Measurements from ENCODE around the gene TUBB6. TPM values are rescaled to one million over a fixed set of nuclear protein-coding genes. Genes with fewer than 3 reads are reported as not detected.

The TUBB6 gene
- total and polyA plus RNA-seq, 2 donors (not counting 1 experiment from before 2014, with no cell fraction given): 30.4 to 58.7 TPM

DNA sequence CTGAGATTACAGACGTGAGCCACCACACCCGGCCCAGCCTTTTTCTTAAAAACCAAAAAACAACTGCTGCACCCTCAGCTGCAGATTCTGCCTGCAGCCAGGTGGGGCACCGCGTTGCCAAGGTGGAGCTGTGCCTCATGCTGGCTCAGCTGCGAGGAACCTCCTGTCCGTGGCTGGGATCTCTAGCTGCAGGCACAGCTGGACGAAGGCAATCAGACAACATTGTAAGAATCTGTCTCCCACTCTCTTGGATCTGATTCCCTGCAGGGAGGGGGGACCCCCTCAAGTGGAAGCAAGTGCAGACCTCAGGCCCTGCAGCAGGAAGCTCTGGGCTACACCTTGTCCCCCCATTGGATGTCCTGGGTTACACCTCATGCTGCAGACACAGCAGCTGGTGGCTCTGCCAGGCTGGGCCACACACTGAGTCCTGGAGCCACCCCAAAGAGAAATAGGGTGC lies 29.8 kb upstream of the TUBB6 start:
- peaks cover 0 to 11% (median 4%) of the 10 kb centered on the region in 4 experiments for H3K27me3 ChIP-seq (replicated peaks in 1 of 4; ENCODE audit: control extremely low read depth in 1 of 4, control insufficient read depth in 3 of 4, insufficient read depth in 4 of 4, low read length in 3 of 4)
- no peaks in the 10 kb centered on the region for H4K20me1 ChIP-seq (ENCODE audit: control insufficient read depth, insufficient read depth, low read length, poor library complexity, severe bottlenecking)
- intact Hi-C loops (cut with micrococcal nuclease): no loop called here
- Mint-ChIP-seq H3K27me3 (peaks cover 15% of the 10 kb centered on the region), H3K4me3 (no peak overlapping the region), H3K9me3 (ENCODE audit: insufficient read depth) (no peaks in the 10 kb centered on the region), H3K27ac (no peak overlapping the region), H3K4me1 (no peaks in the 10 kb centered on the region)
- H3K4me2 ChIP-seq (replicated peaks; ENCODE audit: low read depth, low read length, poor library complexity, severe bottlenecking): no peak overlapping the region
- DNase-seq: no peak
- TF ChIP-seq EZH2 (IDR thresholded peaks at IDR 0.05; ENCODE audit: borderline replicate concordance, insufficient read depth, low read depth, low read length, poor library complexity, severe bottlenecking): no peak
- TF ChIP-seq, protein P1, sequence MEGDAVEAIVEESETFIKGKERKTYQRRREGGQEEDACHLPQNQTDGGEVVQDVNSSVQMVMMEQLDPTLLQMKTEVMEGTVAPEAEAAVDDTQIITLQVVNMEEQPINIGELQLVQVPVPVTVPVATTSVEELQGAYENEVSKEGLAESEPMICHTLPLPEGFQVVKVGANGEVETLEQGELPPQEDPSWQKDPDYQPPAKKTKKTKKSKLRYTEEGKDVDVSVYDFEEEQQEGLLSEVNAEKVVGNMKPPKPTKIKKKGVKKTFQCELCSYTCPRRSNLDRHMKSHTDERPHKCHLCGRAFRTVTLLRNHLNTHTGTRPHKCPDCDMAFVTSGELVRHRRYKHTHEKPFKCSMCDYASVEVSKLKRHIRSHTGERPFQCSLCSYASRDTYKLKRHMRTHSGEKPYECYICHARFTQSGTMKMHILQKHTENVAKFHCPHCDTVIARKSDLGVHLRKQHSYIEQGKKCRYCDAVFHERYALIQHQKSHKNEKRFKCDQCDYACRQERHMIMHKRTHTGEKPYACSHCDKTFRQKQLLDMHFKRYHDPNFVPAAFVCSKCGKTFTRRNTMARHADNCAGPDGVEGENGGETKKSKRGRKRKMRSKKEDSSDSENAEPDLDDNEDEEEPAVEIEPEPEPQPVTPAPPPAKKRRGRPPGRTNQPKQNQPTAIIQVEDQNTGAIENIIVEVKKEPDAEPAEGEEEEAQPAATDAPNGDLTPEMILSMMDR (IDR thresholded peaks at IDR 0.05): no peak
- H3K36me3 ChIP-seq (replicated peaks in 1 of 2; ENCODE audit: control extremely low read depth in 1 of 2, control insufficient read depth in 1 of 2, extremely low read depth in 1 of 2, insufficient read depth in 2 of 2, low read length in 1 of 2): no peaks in the 10 kb centered on the region
- no peaks in the 10 kb centered on the region for H3K9me3 ChIP-seq (ENCODE audit: control extremely low read depth in 1 of 3, control insufficient read depth in 2 of 3, insufficient read depth in 1 of 3, low read length in 2 of 3)
- no peak overlapping the region for H3K4me3 ChIP-seq (ENCODE audit: control extremely low read depth in 1 of 5, extremely low read depth in 1 of 5, insufficient read depth in 1 of 5, low read depth in 2 of 5, low read length in 4 of 5)
- H3K9ac ChIP-seq (ENCODE audit: low read length): no peak overlapping the region
- ATAC-seq (ENCODE audit: low read depth): no peak
- H3K4me1 ChIP-seq (ENCODE audit: control insufficient read depth in 2 of 2, insufficient read depth in 2 of 2, low read length in 2 of 2): no peaks in the 10 kb centered on the region
- ChIA-PET POLR2A (no interaction called here), CTCF (no interaction called here)
- H3K79me2 ChIP-seq (ENCODE audit: control insufficient read depth, insufficient read depth, low read length): no peaks in the 10 kb centered on the region
- H2AFZ ChIP-seq (ENCODE audit: insufficient read depth, low read depth, low read length, poor library complexity, severe bottlenecking): no peak overlapping the region
- H3K27ac ChIP-seq (ENCODE audit: low read length in 2 of 2): no peak overlapping the region
- 74% methylated on average over 7 of the region's 7 CpGs for WGBS (ENCODE audit: insufficient coverage)

DNA sequence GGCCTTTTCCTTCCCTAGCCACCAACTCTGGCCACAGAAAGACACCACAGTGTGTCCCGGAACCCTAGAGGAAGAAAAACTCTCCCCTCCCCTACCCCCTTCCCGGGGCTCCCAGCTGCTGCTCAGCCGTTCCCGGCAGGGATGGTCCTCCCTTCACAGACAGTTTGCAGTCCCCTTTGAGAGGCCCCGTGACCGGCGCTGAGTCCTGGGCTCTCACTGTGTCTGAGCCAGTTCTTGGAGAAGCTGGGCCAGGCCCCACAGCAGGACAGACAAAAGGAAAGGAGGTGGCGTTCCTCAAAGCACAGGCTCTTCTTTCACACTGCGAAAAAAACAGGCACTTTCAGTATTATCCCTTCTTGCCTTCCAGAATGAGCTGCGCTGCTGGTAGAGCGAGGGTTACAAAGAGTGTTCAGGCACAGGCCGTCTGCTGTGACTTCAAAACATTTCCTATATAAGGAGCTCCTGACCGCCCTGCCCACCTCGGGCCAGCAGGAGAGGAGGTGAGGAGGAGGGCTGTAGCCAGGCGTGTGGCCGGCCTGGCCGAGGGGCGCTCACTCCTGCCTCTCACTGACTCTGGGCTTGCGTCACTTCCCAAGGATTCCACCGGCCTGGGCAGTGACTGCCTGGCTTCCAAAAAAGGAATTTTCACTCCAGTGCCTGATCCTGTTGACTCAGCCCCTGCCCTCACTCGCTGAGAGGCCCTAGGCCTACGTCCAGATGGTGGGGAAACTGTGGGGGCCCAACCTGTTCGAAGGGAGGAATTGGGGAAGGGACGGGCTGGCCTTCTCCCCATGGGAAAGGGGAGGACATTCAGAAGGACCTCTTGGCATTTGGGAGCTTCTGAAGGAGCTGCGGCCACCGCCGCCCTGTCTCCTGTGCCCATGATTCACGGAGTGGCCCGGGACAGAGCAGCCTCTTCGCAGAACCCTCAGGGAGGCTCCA lies 29.0 kb upstream of the TUBB6 start:
- intact Hi-C loops (cut with micrococcal nuclease): no loop called here
- Mint-ChIP-seq H3K27ac (no peak overlapping the region), H3K27me3 (peaks cover 19% of the 10 kb centered on the region), H3K4me1 (no peaks in the 10 kb centered on the region), H3K4me3 (no peak overlapping the region), H3K9me3 (ENCODE audit: insufficient read depth) (no peaks in the 10 kb centered on the region)
- Histone ChIP-seq H3K4me3 (ENCODE audit: control extremely low read depth in 1 of 5, extremely low read depth in 1 of 5, insufficient read depth in 1 of 5, low read depth in 2 of 5, low read length in 4 of 5) (no peak overlapping the region), H3K27ac (ENCODE audit: low read length in 2 of 2) (no peak overlapping the region), H3K4me2 (replicated peaks; ENCODE audit: low read depth, low read length, poor library complexity, severe bottlenecking) (no peak overlapping the region), H3K9me3 (ENCODE audit: control extremely low read depth in 1 of 3, control insufficient read depth in 2 of 3, insufficient read depth in 1 of 3, low read length in 2 of 3) (no peaks in the 10 kb centered on the region), H4K20me1 (ENCODE audit: control insufficient read depth, insufficient read depth, low read length, poor library complexity, severe bottlenecking) (no peaks in the 10 kb centered on the region), H3K27me3 (replicated peaks in 1 of 4; ENCODE audit: control extremely low read depth in 1 of 4, control insufficient read depth in 3 of 4, insufficient read depth in 4 of 4, low read length in 3 of 4) (peaks cover 0 to 8% (median 3%) of the 10 kb centered on the region in 4 experiments), H3K9ac (ENCODE audit: low read length) (no peak overlapping the region), H3K4me1 (ENCODE audit: control insufficient read depth in 2 of 2, insufficient read depth in 2 of 2, low read length in 2 of 2) (no peaks in the 10 kb centered on the region), H3K36me3 (replicated peaks in 1 of 2; ENCODE audit: control extremely low read depth in 1 of 2, control insufficient read depth in 1 of 2, extremely low read depth in 1 of 2, insufficient read depth in 2 of 2, low read length in 1 of 2) (no peaks in the 10 kb centered on the region), H2AFZ (ENCODE audit: insufficient read depth, low read depth, low read length, poor library complexity, severe bottlenecking) (no peak overlapping the region), H3K79me2 (ENCODE audit: control insufficient read depth, insufficient read depth, low read length) (no peaks in the 10 kb centered on the region)
- DNase-seq (no peak), ATAC-seq (ENCODE audit: low read depth) (no peak)
- CTCF ChIA-PET: interaction anchor here (0.6 kb wide), 1 partner anchor 375 kb away, joined by 5 read pairs; no protein-coding TSS in a partner anchor
- POLR2A ChIA-PET: no interaction called here
- WGBS (ENCODE audit: insufficient coverage): 78% methylated on average over 27 of the region's 30 CpGs
- no peak for TF ChIP-seq EZH2 (IDR thresholded peaks at IDR 0.05; ENCODE audit: borderline replicate concordance, insufficient read depth, low read depth, low read length, poor library complexity, severe bottlenecking)
- TF ChIP-seq, protein P1 (IDR thresholded peaks at IDR 0.05): no peak
